Mesendoderm (in vitro differentiated cells): ENCODE data around the gene SRRD.

Experiments used
- DNase-seq: peaks from one replicate; pipeline ENCODE4 v3.0.0; 2013
- H2AK5ac ChIP-seq: 2 replicates; pipeline ENCODE4 v1.6.1; 2013; ENCODE audit warnings: low read length, inconsistent platforms
- H2BK120ac ChIP-seq: 2 replicates; pipeline ENCODE4 v1.6.1; 2013; ENCODE audit warnings: low read depth, mild to moderate bottlenecking, low read length, moderate library complexity, mixed read lengths
- H2BK15ac ChIP-seq: replicated peaks from 2 replicates; pipeline ENCODE4 v1.6.1; 2013; ENCODE audit warnings: low read depth, mild to moderate bottlenecking, moderate library complexity
- H2BK5ac ChIP-seq: 2 replicates; pipeline ENCODE4 v1.6.1; 2013; ENCODE audit warnings: low read length, inconsistent platforms
- H3K18ac ChIP-seq: 2 replicates; pipeline ENCODE4 v1.6.1; 2013; ENCODE audit warnings: mild to moderate bottlenecking, low read length, mixed read lengths
- H3K23ac ChIP-seq: one replicate; pipeline ENCODE4 v1.6.1; 2013; ENCODE audit warnings: low read length
- H3K27ac ChIP-seq: 2 replicates; pipeline ENCODE4 v1.5.1; 2013; ENCODE audit warnings: low read depth, mild to moderate bottlenecking, inconsistent platforms, low read length, moderate library complexity
- H3K27me3 ChIP-seq: 2 replicates; pipeline ENCODE4 v1.6.1; 2013; ENCODE audit warnings: low read length, control low read depth, mild to moderate bottlenecking, inconsistent platforms; ENCODE audit not compliant: insufficient read depth, poor library complexity
- H3K36me3 ChIP-seq: 2 replicates; pipeline ENCODE4 v1.6.1; 2013; ENCODE audit warnings: low read length, inconsistent platforms; ENCODE audit not compliant: control insufficient read depth, insufficient read depth
- H3K4ac ChIP-seq: one replicate; pipeline ENCODE4 v1.6.1; 2013; ENCODE audit warnings: low read depth, mild to moderate bottlenecking, low read length, moderate library complexity
- H3K4me1 ChIP-seq: 2 replicates; pipeline ENCODE4 v1.6.1; 2013; ENCODE audit warnings: low read depth, low read length, inconsistent platforms; ENCODE audit not compliant: control insufficient read depth
- H3K4me2 ChIP-seq: 2 replicates; pipeline ENCODE4 v1.6.1; 2013; ENCODE audit warnings: low read length
- H3K4me3 ChIP-seq: 2 replicates; pipeline ENCODE4 v1.5.1; 2013; ENCODE audit warnings: mild to moderate bottlenecking, low read length
- H3K56ac ChIP-seq: one replicate; pipeline ENCODE4 v1.6.1; 2013; ENCODE audit warnings: low read length
- H3K79me1 ChIP-seq: 2 replicates; pipeline ENCODE4 v1.6.1; 2013; ENCODE audit warnings: low read length, inconsistent platforms
- H3K79me2 ChIP-seq: 2 replicates; pipeline ENCODE4 v1.6.1; 2013; ENCODE audit warnings: mild to moderate bottlenecking, low read length; ENCODE audit not compliant: control insufficient read depth, insufficient read depth
- H3K9ac ChIP-seq: 2 replicates; pipeline ENCODE4 v1.6.1; 2013; ENCODE audit warnings: low read length, inconsistent platforms
- H4K5ac ChIP-seq: one replicate; pipeline ENCODE4 v1.6.1; 2013; ENCODE audit warnings: low read length
- H4K8ac ChIP-seq: one replicate; pipeline ENCODE4 v1.6.1; 2013; ENCODE audit warnings: low read depth, mild to moderate bottlenecking, control low read depth, low read length, moderate library complexity
- WGBS: extraction: QIAGEN DNeasy Blood & Tissue Kit; methylation state at CpG from one replicate; pipeline ENCODE4 v1.1.7; 2013; ENCODE audit warnings: low lambda C conversion rate, missing lambda C conversion rate; ENCODE audit not compliant: insufficient coverage; ENCODE audit errors: extremely low coverage; 5-methylcytosine and 5-hydroxymethylcytosine counted together

SRRD gene

GRCh38 chr22:26513838-26514237 is 30.2 kb downstream of the SRRD start:
- H3K4ac ChIP-seq = no peak overlapping the region
- no peak overlapping the region for H3K27ac ChIP-seq
- no peak overlapping the region for H4K5ac ChIP-seq
- no peak overlapping the region for H2BK15ac ChIP-seq
- DNase-seq = no peak
- H2AK5ac ChIP-seq = no peak overlapping the region
- H2BK120ac ChIP-seq = no peak overlapping the region
- no CpG with 5 or more reads among the region's 1 CpG for WGBS
- no peak overlapping the region for H3K4me2 ChIP-seq
- H3K4me1 ChIP-seq = peaks cover 2% of the 10 kb centered on the region
- H3K23ac ChIP-seq = no peak overlapping the region
- no peak overlapping the region for H3K9ac ChIP-seq
- H3K79me2 ChIP-seq = peaks cover 11% of the 10 kb centered on the region
- no peak overlapping the region for H2BK5ac ChIP-seq
- H3K36me3 ChIP-seq = peaks cover under 1% of the 10 kb centered on the region
- no peak overlapping the region for H3K56ac ChIP-seq
- no peak overlapping the region for H4K8ac ChIP-seq
- H3K27me3 ChIP-seq = no peaks in the 10 kb centered on the region
- no peak overlapping the region for H3K18ac ChIP-seq
- H3K79me1 ChIP-seq = peaks cover 4% of the 10 kb centered on the region
- no peak overlapping the region for H3K4me3 ChIP-seq

- no peak overlapping the region for H2BK15ac ChIP-seq
- H3K4me3 ChIP-seq = no peak overlapping the region
- H4K8ac ChIP-seq = no peak overlapping the region
- no peak overlapping the region for H3K18ac ChIP-seq
- H3K23ac ChIP-seq = no peak overlapping the region
- no peaks in the 10 kb centered on the region for H3K36me3 ChIP-seq
- H2BK120ac ChIP-seq = no peak overlapping the region
- H3K4me1 ChIP-seq = peaks cover 2% of the 10 kb centered on the region
- no peak overlapping the region for H2AK5ac ChIP-seq
- no peak overlapping the region for H3K27ac ChIP-seq
- no peak overlapping the region for H3K9ac ChIP-seq
- no peak overlapping the region for H3K4ac ChIP-seq
- no peak overlapping the region for H3K4me2 ChIP-seq
- H4K5ac ChIP-seq = no peak overlapping the region
- peaks cover 11% of the 10 kb centered on the region for H3K79me2 ChIP-seq
- H3K79me1 ChIP-seq = peaks cover 4% of the 10 kb centered on the region
- no peak overlapping the region for H3K56ac ChIP-seq
- no peak overlapping the region for H2BK5ac ChIP-seq
- DNase-seq = no peak
- H3K27me3 ChIP-seq = no peaks in the 10 kb centered on the region
- WGBS = no CpG with 5 or more reads among the region's 12 CpGs
Observed at GRCh38 chr22:26514419-26515161, 30.9 kb downstream of the SRRD start.

GRCh38 chr22:26515931-26516330 is 32.3 kb downstream of the SRRD start:
- no peak overlapping the region for H2BK120ac ChIP-seq
- H3K4me3 ChIP-seq = no peak overlapping the region
- no peak overlapping the region for H4K8ac ChIP-seq
- no peak overlapping the region for H4K5ac ChIP-seq
- no peak overlapping the region for H3K4ac ChIP-seq
- H3K9ac ChIP-seq = no peak overlapping the region
- peaks cover 4% of the 10 kb centered on the region for H3K79me1 ChIP-seq
- H3K79me2 ChIP-seq = peaks cover 11% of the 10 kb centered on the region
- no peak overlapping the region for H3K4me2 ChIP-seq
- H3K23ac ChIP-seq = no peak overlapping the region
- no peak overlapping the region for H2BK15ac ChIP-seq
- no peaks in the 10 kb centered on the region for H3K27me3 ChIP-seq
- no peak overlapping the region for H3K18ac ChIP-seq
- H2BK5ac ChIP-seq = no peak overlapping the region
- H3K36me3 ChIP-seq = no peaks in the 10 kb centered on the region
- no peak overlapping the region for H2AK5ac ChIP-seq
- no peak for DNase-seq
- peaks cover 2% of the 10 kb centered on the region for H3K4me1 ChIP-seq
- H3K27ac ChIP-seq = no peak overlapping the region
- H3K56ac ChIP-seq = no peak overlapping the region
- no CpG with 5 or more reads among the region's 3 CpGs for WGBS

DNA sequence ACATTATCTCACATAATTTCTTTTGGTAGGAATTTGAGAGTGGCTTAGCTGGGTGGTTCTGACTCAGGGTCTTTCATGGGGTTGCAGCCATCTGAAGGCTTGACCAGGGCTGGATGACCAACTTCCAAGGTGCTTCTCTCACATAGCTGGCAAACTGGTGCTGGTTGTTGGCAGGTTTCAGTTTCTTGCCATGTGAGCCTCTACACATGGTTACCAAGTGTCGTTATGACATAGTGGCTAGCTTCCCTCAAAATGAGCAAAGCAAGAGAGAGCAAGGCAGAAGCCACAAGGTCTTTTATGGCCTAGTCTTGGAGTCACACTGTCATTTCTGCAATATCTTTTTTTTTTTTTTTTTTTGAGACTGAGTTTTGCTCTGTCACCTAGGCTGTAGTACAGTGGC is 32.8 kb downstream of the SRRD start:
- H3K23ac ChIP-seq = no peak overlapping the region
- no peak overlapping the region for H3K27ac ChIP-seq
- no peak overlapping the region for H4K5ac ChIP-seq
- H3K79me2 ChIP-seq = peaks cover 6% of the 10 kb centered on the region
- H3K79me1 ChIP-seq = peaks cover 3% of the 10 kb centered on the region
- no peak for DNase-seq
- no peaks in the 10 kb centered on the region for H3K27me3 ChIP-seq
- no peak overlapping the region for H2BK120ac ChIP-seq
- no peak overlapping the region for H2BK5ac ChIP-seq
- H3K4ac ChIP-seq = no peak overlapping the region
- H3K4me1 ChIP-seq = peaks cover under 1% of the 10 kb centered on the region
- H2AK5ac ChIP-seq = no peak overlapping the region
- H3K56ac ChIP-seq = no peak overlapping the region
- no peak overlapping the region for H4K8ac ChIP-seq
- H3K4me3 ChIP-seq = no peak overlapping the region
- WGBS = no CpG with 5 or more reads among the region's 1 CpG
- no peak overlapping the region for H3K9ac ChIP-seq
- H3K36me3 ChIP-seq = no peaks in the 10 kb centered on the region
- no peak overlapping the region for H3K18ac ChIP-seq
- no peak overlapping the region for H2BK15ac ChIP-seq
- H3K4me2 ChIP-seq = no peak overlapping the region

DNA sequence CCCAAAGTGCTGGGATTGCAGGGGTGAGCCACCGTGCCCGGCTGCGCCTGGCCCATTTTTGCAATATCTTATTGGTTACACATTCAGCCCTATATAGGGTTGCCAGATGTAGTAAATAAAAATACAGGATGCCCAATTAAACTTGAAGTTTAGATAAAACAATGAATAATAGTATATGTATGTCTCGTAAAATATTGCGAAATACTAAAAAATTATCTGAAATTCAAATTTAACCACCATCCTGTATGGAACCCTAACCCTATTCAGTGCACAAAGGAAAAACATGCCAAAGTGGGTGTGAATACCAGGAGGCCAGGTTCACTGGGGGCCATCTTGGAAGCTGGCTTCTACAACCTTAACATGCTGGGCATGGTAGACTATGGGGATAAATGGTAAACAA is 33.8 kb downstream of the SRRD start:
- WGBS = no CpG with 5 or more reads among the region's 5 CpGs
- Histone ChIP-seq H2BK5ac (no peak overlapping the region), H2BK120ac (no peak overlapping the region)

GRCh38 chr22:26522012-26522411 is 38.3 kb downstream of the SRRD start:
- Histone ChIP-seq H2BK15ac (no peak overlapping the region), H3K56ac (no peak overlapping the region), H2BK5ac (no peak overlapping the region), H3K4me1 (no peaks in the 10 kb centered on the region), H3K36me3 (peaks cover 5% of the 10 kb centered on the region), H3K4me2 (no peak overlapping the region), H3K27me3 (no peaks in the 10 kb centered on the region), H4K5ac (no peak overlapping the region), H3K79me1 (no peaks in the 10 kb centered on the region), H3K23ac (no peak overlapping the region), H2AK5ac (no peak overlapping the region), H3K4ac (no peak overlapping the region), H3K9ac (no peak overlapping the region), H3K27ac (no peak overlapping the region), H3K4me3 (no peak overlapping the region), H2BK120ac (no peak overlapping the region), H3K79me2 (no peaks in the 10 kb centered on the region), H4K8ac (no peak overlapping the region), H3K18ac (no peak overlapping the region)
- WGBS = no CpG with 5 or more reads among the region's 2 CpGs
- DNase-seq = no peak

More for the DNA sequence above, 33.8 kb downstream of the SRRD start:
- Histone ChIP-seq H3K4me1 (no peaks in the 10 kb centered on the region), H3K4me3 (no peak overlapping the region), H3K23ac (no peak overlapping the region), H4K5ac (no peak overlapping the region), H3K36me3 (no peaks in the 10 kb centered on the region), H3K56ac (no peak overlapping the region), H3K27ac (no peak overlapping the region), H2BK15ac (no peak overlapping the region), H3K27me3 (no peaks in the 10 kb centered on the region), H3K79me2 (peaks cover 2% of the 10 kb centered on the region), H3K79me1 (peaks cover 2% of the 10 kb centered on the region), H2AK5ac (no peak overlapping the region), H3K18ac (no peak overlapping the region), H3K4ac (no peak overlapping the region), H3K9ac (no peak overlapping the region), H4K8ac (no peak overlapping the region), H3K4me2 (no peak overlapping the region)
- no peak for DNase-seq
